ENCODE results near the gene ARHGAP26. TPM values are rescaled to one million over a fixed set of nuclear protein-coding genes. Genes with fewer than 3 reads are reported as not detected.

ARHGAP26 gene
- total and polyA plus RNA-seq, 2 donors (not counting 1 experiment from before 2014, with no cell fraction given): 4.1 to 6.8 TPM

GRCh38 chr5:143208365-143208641 lies 438.1 kb downstream of the ARHGAP26 start:
- Histone ChIP-seq H3K4me1 (ENCODE audit: control insufficient read depth, extremely low read depth, insufficient read depth, low read length) (no peaks in the 10 kb centered on the region), H3K4me3 (replicated peaks in 1 of 4; ENCODE audit: control extremely low read depth in 1 of 4, insufficient read depth in 1 of 4, low read depth in 3 of 4, low read length in 4 of 4) (no peak overlapping the region), H3K4me2 (ENCODE audit: extremely low read depth, insufficient read depth, low read length) (no peak overlapping the region), H3K79me2 (ENCODE audit: control insufficient read depth, insufficient read depth, low read length) (no peaks in the 10 kb centered on the region), H4K20me1 (ENCODE audit: control insufficient read depth, extremely low read depth, insufficient read depth, low read length) (no peaks in the 10 kb centered on the region), H3K36me3 (ENCODE audit: control insufficient read depth, insufficient read depth, low read length) (no peaks in the 10 kb centered on the region), H3K27me3 (ENCODE audit: control insufficient read depth, insufficient read depth, low read length) (no peaks in the 10 kb centered on the region), H3K9ac (ENCODE audit: insufficient read depth, low read length) (no peak overlapping the region), H3K9me3 (ENCODE audit: control insufficient read depth, insufficient read depth, low read depth, low read length) (no peaks in the 10 kb centered on the region), H3K27ac (ENCODE audit: insufficient read depth, low read length) (no peak overlapping the region), H2AFZ (ENCODE audit: low read length) (no peak overlapping the region)
- no peak for DNase-seq (ENCODE audit: low read depth in 2 of 2)
- TF ChIP-seq, protein P1, sequence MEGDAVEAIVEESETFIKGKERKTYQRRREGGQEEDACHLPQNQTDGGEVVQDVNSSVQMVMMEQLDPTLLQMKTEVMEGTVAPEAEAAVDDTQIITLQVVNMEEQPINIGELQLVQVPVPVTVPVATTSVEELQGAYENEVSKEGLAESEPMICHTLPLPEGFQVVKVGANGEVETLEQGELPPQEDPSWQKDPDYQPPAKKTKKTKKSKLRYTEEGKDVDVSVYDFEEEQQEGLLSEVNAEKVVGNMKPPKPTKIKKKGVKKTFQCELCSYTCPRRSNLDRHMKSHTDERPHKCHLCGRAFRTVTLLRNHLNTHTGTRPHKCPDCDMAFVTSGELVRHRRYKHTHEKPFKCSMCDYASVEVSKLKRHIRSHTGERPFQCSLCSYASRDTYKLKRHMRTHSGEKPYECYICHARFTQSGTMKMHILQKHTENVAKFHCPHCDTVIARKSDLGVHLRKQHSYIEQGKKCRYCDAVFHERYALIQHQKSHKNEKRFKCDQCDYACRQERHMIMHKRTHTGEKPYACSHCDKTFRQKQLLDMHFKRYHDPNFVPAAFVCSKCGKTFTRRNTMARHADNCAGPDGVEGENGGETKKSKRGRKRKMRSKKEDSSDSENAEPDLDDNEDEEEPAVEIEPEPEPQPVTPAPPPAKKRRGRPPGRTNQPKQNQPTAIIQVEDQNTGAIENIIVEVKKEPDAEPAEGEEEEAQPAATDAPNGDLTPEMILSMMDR (conservative IDR thresholded peaks at IDR 0.05 in 1 of 2, IDR thresholded peaks at IDR 0.05 in 1 of 2; ENCODE audit: low read depth in 1 of 2, low read length in 2 of 2): no peak
- no peak for TF ChIP-seq EZH2 (IDR thresholded peaks at IDR 0.05; ENCODE audit: low read length, missing control alignments)

DNA sequence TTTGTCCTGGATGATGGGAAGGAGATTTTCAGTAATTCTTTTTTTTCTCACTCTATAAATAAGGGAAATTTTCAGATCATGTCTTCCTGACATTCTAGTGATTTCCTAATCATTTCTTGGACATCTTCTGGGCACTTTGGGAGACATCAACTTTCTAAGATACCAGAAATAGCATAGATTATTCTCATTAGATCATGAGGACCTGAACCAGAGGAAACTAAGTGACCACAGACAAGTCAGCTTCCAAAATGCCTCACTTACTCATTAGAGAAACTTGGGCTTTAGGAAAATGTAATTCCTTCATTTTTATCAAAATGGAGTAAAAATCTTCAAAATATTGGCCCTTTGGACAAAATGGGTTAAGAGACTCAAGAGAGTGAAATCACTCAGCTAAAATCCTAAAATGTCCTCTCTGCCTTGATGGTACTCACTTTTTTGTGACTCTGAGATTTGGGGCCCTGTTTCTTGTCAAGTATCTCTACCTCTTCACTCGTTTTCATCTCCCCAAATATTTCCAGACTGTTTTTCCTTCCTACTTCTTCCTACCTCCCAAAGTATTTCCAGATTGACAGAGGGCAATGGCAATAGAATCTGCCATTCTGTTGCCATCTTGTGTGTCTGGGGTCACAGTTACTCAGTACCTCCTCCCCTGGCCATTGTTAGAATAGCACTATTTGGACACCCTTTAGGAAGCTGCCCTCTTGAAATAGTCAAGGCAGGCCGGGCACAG lies 438.8 kb downstream of the ARHGAP26 start:
- DNase-seq (ENCODE audit: low read depth in 2 of 2): peak in 1 of 2 donors; percentile 69
- Histone ChIP-seq H3K4me2 (ENCODE audit: extremely low read depth, insufficient read depth, low read length) (no peak overlapping the region), H3K36me3 (ENCODE audit: control insufficient read depth, insufficient read depth, low read length) (no peaks in the 10 kb centered on the region), H3K27ac (ENCODE audit: insufficient read depth, low read length) (no peak overlapping the region), H3K9me3 (ENCODE audit: control insufficient read depth, insufficient read depth, low read depth, low read length) (no peaks in the 10 kb centered on the region), H3K9ac (ENCODE audit: insufficient read depth, low read length) (no peak overlapping the region), H3K79me2 (ENCODE audit: control insufficient read depth, insufficient read depth, low read length) (no peaks in the 10 kb centered on the region), H4K20me1 (ENCODE audit: control insufficient read depth, extremely low read depth, insufficient read depth, low read length) (no peaks in the 10 kb centered on the region), H3K4me3 (replicated peaks in 1 of 4; ENCODE audit: control extremely low read depth in 1 of 4, insufficient read depth in 1 of 4, low read depth in 3 of 4, low read length in 4 of 4) (no peak overlapping the region), H2AFZ (ENCODE audit: low read length) (no peak overlapping the region), H3K27me3 (ENCODE audit: control insufficient read depth, insufficient read depth, low read length) (no peaks in the 10 kb centered on the region), H3K4me1 (ENCODE audit: control insufficient read depth, extremely low read depth, insufficient read depth, low read length) (no peaks in the 10 kb centered on the region)
- TF ChIP-seq, protein P1 (conservative IDR thresholded peaks at IDR 0.05 in 1 of 2, IDR thresholded peaks at IDR 0.05 in 1 of 2; ENCODE audit: low read depth in 1 of 2, low read length in 2 of 2): peak in 1 of 2 donors; percentile 24
- no peak for TF ChIP-seq EZH2 (IDR thresholded peaks at IDR 0.05; ENCODE audit: low read length, missing control alignments)

DNA sequence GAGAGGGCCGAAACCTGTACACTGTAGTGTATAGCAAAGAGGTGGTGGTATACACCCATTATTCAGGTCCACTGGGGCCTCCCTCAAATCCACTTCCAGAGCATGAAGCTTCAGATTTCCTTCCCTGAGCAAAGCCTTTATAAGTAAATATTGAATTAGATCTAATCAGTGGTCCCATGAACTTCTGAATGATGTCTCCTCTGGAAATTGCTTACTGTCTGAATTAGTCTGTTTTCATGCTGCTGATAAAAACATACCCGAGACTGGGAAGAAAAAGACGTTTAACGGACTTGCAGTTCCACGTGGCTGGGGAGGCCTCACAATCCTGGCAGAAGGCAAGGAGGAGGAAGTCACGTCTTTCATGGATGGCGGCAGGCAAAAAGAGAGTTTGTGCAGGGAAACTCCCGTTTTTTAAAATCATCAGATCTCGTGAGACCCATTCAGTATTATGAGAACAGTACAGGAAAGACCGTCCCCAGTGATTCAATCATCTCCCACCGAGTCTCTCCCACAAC lies 439.8 kb downstream of the ARHGAP26 start:
- Histone ChIP-seq H3K36me3 (ENCODE audit: control insufficient read depth, insufficient read depth, low read length) (no peaks in the 10 kb centered on the region), H3K9me3 (ENCODE audit: control insufficient read depth, insufficient read depth, low read depth, low read length) (no peaks in the 10 kb centered on the region), H3K27ac (ENCODE audit: insufficient read depth, low read length) (no peak overlapping the region), H3K4me1 (ENCODE audit: control insufficient read depth, extremely low read depth, insufficient read depth, low read length) (no peaks in the 10 kb centered on the region), H4K20me1 (ENCODE audit: control insufficient read depth, extremely low read depth, insufficient read depth, low read length) (no peaks in the 10 kb centered on the region), H3K79me2 (ENCODE audit: control insufficient read depth, insufficient read depth, low read length) (no peaks in the 10 kb centered on the region), H2AFZ (ENCODE audit: low read length) (no peak overlapping the region), H3K4me3 (replicated peaks in 1 of 4; ENCODE audit: control extremely low read depth in 1 of 4, insufficient read depth in 1 of 4, low read depth in 3 of 4, low read length in 4 of 4) (no peak overlapping the region), H3K4me2 (ENCODE audit: extremely low read depth, insufficient read depth, low read length) (no peak overlapping the region), H3K9ac (ENCODE audit: insufficient read depth, low read length) (no peak overlapping the region), H3K27me3 (ENCODE audit: control insufficient read depth, insufficient read depth, low read length) (no peaks in the 10 kb centered on the region)
- no peak for TF ChIP-seq EZH2 (IDR thresholded peaks at IDR 0.05; ENCODE audit: low read length, missing control alignments)
- TF ChIP-seq, protein P1 (conservative IDR thresholded peaks at IDR 0.05 in 1 of 2, IDR thresholded peaks at IDR 0.05 in 1 of 2; ENCODE audit: low read depth in 1 of 2, low read length in 2 of 2): no peak
- DNase-seq (ENCODE audit: low read depth in 2 of 2): no peak
